Epithelial cell of esophagus (primary cell): ENCODE measurements around the gene PPP5C.
A peak's percentile ranks its signal among the peaks of the same experiment; 100 is the strongest.

ENCODE experiments used
- DNase-seq: peaks from one replicate; pipeline ENCODE4 v3.0.0; 2010; ENCODE audit warnings: low read depth
- H3K4me3 ChIP-seq: 2 replicates; pipeline ENCODE4 v1.5.1; 2011; ENCODE audit warnings: mild to moderate bottlenecking, low read length, control low read depth
- TF ChIP-seq, protein P1 (sequence below): IDR thresholded peaks from 2 replicates; pipeline ENCODE4 v1.5.1; 2011; ENCODE audit warnings: low read depth, mild to moderate bottlenecking, low read length, control low read depth, inconsistent platforms; ENCODE audit not compliant: insufficient read depth; ENCODE audit errors: missing control alignments

Gene PPP5C

GRCh38 chr19:46347572-46347883, 641 bp downstream of the PPP5C start:
- TF ChIP-seq, protein P1, sequence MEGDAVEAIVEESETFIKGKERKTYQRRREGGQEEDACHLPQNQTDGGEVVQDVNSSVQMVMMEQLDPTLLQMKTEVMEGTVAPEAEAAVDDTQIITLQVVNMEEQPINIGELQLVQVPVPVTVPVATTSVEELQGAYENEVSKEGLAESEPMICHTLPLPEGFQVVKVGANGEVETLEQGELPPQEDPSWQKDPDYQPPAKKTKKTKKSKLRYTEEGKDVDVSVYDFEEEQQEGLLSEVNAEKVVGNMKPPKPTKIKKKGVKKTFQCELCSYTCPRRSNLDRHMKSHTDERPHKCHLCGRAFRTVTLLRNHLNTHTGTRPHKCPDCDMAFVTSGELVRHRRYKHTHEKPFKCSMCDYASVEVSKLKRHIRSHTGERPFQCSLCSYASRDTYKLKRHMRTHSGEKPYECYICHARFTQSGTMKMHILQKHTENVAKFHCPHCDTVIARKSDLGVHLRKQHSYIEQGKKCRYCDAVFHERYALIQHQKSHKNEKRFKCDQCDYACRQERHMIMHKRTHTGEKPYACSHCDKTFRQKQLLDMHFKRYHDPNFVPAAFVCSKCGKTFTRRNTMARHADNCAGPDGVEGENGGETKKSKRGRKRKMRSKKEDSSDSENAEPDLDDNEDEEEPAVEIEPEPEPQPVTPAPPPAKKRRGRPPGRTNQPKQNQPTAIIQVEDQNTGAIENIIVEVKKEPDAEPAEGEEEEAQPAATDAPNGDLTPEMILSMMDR = no peak
- peak overlapping the region; percentile 61 for H3K4me3 ChIP-seq
- DNase-seq = no peak

DNA sequence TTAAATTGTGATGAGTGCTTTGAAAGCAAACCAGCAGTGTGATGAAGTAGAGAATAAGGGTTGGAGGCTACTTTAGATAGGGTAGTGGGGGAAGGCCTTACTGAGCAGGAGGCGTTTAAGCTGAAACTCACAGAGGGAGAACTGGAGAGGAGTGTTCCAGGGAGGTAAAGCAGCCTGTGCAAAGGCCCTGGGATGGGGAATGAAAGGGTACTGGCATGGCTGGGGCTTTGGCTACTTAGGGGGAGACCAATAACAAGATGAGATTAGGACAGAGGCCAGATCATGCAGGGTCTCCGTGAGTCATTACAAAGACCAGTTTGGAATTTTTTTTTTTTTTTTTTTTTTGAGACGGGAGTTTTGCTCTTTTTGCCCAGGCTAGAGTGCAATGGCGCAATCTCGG, 1.1 kb downstream of the PPP5C start:
- TF ChIP-seq, protein P1 = no peak
- DNase-seq = no peak
- H3K4me3 ChIP-seq = peak overlapping the region; percentile 61

DNA sequence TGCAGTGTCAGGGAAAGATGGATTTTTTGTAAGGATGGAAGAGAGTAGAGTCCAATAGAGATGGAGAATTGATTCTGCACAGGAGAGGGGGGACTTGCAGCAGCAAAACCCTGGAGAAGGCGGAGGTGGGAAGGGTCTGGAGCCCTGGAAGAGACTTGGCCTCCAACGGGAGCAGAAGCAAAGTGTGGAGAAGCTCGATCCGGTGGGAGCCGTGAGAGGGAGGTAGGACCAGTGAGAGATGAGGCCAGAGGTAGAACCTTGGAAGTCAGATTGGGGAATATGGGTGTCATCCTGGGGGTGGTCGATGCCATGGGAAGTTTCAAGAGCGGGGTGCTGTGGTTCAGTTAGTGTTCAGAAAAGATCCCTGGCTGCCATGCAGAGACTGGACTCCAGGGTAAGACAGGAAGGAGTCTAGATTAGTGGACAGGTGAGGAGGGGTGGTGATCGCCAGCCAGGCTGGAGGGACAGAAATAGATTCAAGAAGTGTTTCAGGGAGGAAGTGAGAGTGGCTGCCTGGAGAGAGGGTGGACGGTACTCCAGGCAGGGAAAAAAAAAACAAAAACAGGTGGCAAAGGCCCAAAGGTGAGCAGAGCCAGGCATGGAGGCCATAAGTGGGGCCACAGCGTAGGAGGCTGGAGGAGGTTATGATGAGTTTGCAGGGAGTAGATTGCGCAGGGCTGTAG, 2.6 kb downstream of the PPP5C start:
- no peak overlapping the region for H3K4me3 ChIP-seq
- no peak for DNase-seq
- TF ChIP-seq, protein P1 = no peak

- peak; percentile 39 for DNase-seq
- TF ChIP-seq, protein P1 = no peak
- H3K4me3 ChIP-seq = no peak overlapping the region
Observed at GRCh38 chr19:46350029-46350757, 3.3 kb downstream of the PPP5C start.

DNA sequence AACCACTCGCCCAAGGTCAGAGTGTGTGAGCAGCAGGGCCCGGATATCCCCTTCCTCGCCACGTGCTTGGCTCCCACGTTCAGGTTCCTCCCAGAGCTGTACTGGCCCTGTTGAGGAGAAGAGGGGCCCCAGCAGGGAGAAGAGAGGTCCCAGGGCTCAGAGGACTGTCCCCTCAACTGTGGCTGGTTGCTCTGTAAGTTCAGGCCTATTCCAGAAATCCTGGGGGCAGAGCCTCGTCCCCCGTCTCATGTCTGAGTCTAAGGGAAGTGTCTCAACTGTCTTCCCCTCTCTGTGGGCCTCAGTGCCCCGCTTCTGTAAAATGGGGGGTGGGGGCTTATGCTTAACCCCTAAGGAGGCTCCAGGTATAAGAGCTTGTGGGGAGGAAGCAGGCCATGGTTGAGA, 3.9 kb downstream of the PPP5C start:
- H3K4me3 ChIP-seq = no peak overlapping the region
- TF ChIP-seq, protein P1 = no peak
- no peak for DNase-seq

- TF ChIP-seq, protein P1 = no peak
- H3K4me3 ChIP-seq = no peak overlapping the region
- peak; percentile 78 for DNase-seq
Observed at GRCh38 chr19:46351241-46352041, 4.6 kb downstream of the PPP5C start.
